Mesenchymal stem cell (in vitro differentiated cells and primary cell): Measurements from ENCODE around the gene GTF2F2.

Experiments
- DNase-seq: peaks from one replicate; pipeline ENCODE4 v3.0.0-alpha.2; 2013
- H2AFZ ChIP-seq: one replicate; pipeline ENCODE4 v1.6.1; 2013; ENCODE audit warnings: low read depth, mild to moderate bottlenecking, control low read depth, inconsistent platforms, low read length, moderate library complexity
- H2AK5ac ChIP-seq: 2 replicates; pipeline ENCODE4 v1.6.1; 2013; ENCODE audit warnings: low read length, moderate library complexity, mild to moderate bottlenecking, inconsistent platforms; ENCODE audit not compliant: severe bottlenecking
- H2BK120ac ChIP-seq: one replicate; pipeline ENCODE4 v1.6.1; 2013; ENCODE audit warnings: low read depth, mild to moderate bottlenecking, inconsistent platforms, low read length, moderate library complexity
- H2BK12ac ChIP-seq, 2 experiments: one replicate each; pipeline ENCODE4 v1.6.1; 2013; ENCODE audit warnings: inconsistent platforms in 2 of 2, low read length in 2 of 2, mild to moderate bottlenecking in 2 of 2, moderate library complexity in 2 of 2, control low read depth in 1 of 2
- H2BK15ac ChIP-seq: one replicate; pipeline ENCODE4 v1.6.1; 2013; ENCODE audit warnings: mild to moderate bottlenecking, low read depth, inconsistent platforms; ENCODE audit not compliant: poor library complexity, severe bottlenecking
- H2BK5ac ChIP-seq: 2 replicates; pipeline ENCODE4 v1.6.1; 2013; ENCODE audit warnings: low read depth, mild to moderate bottlenecking, low read length, control low read depth, inconsistent platforms; ENCODE audit not compliant: poor library complexity, severe bottlenecking
- H3K14ac ChIP-seq, 2 experiments: one replicate each; pipeline ENCODE4 v1.6.1; 2013; ENCODE audit warnings: inconsistent platforms in 2 of 2, low read length in 2 of 2, control low read depth in 1 of 2, mild to moderate bottlenecking in 1 of 2, moderate library complexity in 1 of 2
- H3K18ac ChIP-seq, 2 experiments: one replicate each; pipeline ENCODE4 v1.6.1; 2013; ENCODE audit warnings: inconsistent platforms in 2 of 2, low read length in 2 of 2, control low read depth in 1 of 2, low read depth in 1 of 2, mild to moderate bottlenecking in 1 of 2
- H3K23ac ChIP-seq, 2 experiments: one replicate each; pipeline ENCODE4 v1.6.1; 2013; ENCODE audit warnings: inconsistent platforms in 2 of 2, low read length in 2 of 2, mild to moderate bottlenecking in 2 of 2, moderate library complexity in 2 of 2, control low read depth in 1 of 2
- H3K27ac ChIP-seq: 2 replicates; pipeline ENCODE4 v1.5.1; 2013; ENCODE audit warnings: mild to moderate bottlenecking, moderate library complexity, low read length, control low read depth, inconsistent platforms; ENCODE audit not compliant: poor library complexity, severe bottlenecking
- H3K27me3 ChIP-seq, 2 experiments: 2 replicates each; pipeline versions ENCODE4 v1.6.1 to v1.7.0; 2013; ENCODE audit warnings: low read length in 2 of 2, mild to moderate bottlenecking in 2 of 2, moderate library complexity in 2 of 2, control low read depth in 1 of 2, inconsistent platforms in 1 of 2; ENCODE audit not compliant: control insufficient read depth in 1 of 2, insufficient read depth in 1 of 2
- H3K36me3 ChIP-seq, 2 experiments: 2 replicates each; pipeline versions ENCODE4 v1.6.1 to v1.7.0; 2013; ENCODE audit warnings: low read length in 2 of 2, control low read depth in 1 of 2, inconsistent platforms in 1 of 2, low read depth in 1 of 2, mild to moderate bottlenecking in 1 of 2; ENCODE audit not compliant: insufficient read depth in 2 of 2, control insufficient read depth in 1 of 2
- H3K4ac ChIP-seq, 2 experiments: one replicate each; pipeline ENCODE4 v1.6.1; 2013; ENCODE audit warnings: inconsistent platforms in 2 of 2, low read length in 2 of 2, mild to moderate bottlenecking in 2 of 2, moderate library complexity in 2 of 2, control low read depth in 1 of 2, low read depth in 1 of 2
- H3K4me1 ChIP-seq: 2 replicates; pipeline ENCODE4 v1.6.1; 2013; ENCODE audit warnings: low read depth, low read length, control low read depth; ENCODE audit not compliant: control insufficient read depth, insufficient read depth
- H3K4me2 ChIP-seq: 2 replicates; pipeline ENCODE4 v1.6.1; 2013; ENCODE audit warnings: low read length, mild to moderate bottlenecking, inconsistent platforms; ENCODE audit not compliant: poor library complexity, severe bottlenecking
- H3K4me3 ChIP-seq, 2 experiments: 2 replicates each; pipeline versions ENCODE4 v1.5.1 to v1.7.0; 2013; ENCODE audit warnings: low read length in 2 of 2, mild to moderate bottlenecking in 2 of 2, control low read depth in 1 of 2, low read depth in 1 of 2; ENCODE audit not compliant: insufficient read depth in 1 of 2
- H3K79me1 ChIP-seq: replicated peaks from 2 replicates; pipeline ENCODE4 v1.6.1; 2013; ENCODE audit warnings: mild to moderate bottlenecking, control low read depth, low read length, inconsistent platforms; ENCODE audit not compliant: poor library complexity, severe bottlenecking
- H3K9ac ChIP-seq: 2 replicates; pipeline ENCODE4 v1.7.0; 2013; ENCODE audit warnings: mild to moderate bottlenecking, low read length, moderate library complexity
- H3K9me3 ChIP-seq: 2 replicates; pipeline ENCODE4 v1.7.0; 2013; ENCODE audit warnings: mild to moderate bottlenecking, low read length; ENCODE audit not compliant: control insufficient read depth
- H4K8ac ChIP-seq: one replicate; pipeline ENCODE4 v1.6.1; 2013; ENCODE audit warnings: inconsistent platforms, mild to moderate bottlenecking, low read length, moderate library complexity
- H4K91ac ChIP-seq: one replicate; pipeline ENCODE4 v1.6.1; 2013; ENCODE audit warnings: mild to moderate bottlenecking, low read length, inconsistent platforms
- WGBS: methylation state at CpG from one replicate; pipeline ENCODE4 v1.1.7; 2013; ENCODE audit warnings: mixed read lengths; 5-methylcytosine and 5-hydroxymethylcytosine counted together

Gene GTF2F2

DNA sequence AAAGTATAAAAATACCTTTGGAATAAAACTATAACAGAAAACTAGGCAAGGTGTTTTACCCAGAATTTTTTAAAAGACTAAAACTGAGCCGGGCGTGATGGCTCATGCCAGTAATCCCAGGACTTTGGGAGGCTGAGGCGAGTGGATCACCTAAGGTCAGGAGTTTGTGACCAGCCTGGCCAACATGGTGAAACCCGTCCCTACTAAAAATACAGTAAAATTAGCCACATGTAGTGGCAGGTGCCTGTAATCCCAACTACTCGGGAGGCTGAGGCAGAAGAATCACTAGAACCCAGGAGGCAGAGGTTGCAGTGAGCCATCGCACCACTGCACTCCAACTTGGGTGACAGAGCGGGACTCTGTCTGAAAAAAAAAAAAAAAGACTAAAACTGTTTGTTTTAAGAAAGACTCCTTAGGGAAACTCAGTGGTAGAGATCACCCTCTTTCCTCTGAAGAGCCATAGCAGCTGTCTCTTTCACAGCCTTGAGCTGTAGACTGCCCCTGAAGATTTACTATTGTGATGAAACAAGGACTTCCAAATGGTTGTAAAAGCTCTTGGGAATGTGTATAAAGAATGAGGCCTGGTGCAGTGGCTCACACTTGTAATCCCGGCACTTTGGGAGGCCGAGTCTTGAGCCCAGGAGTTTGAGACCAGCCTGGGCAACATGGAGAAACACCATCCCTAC is 95.2 kb downstream of the GTF2F2 start:
- H4K91ac ChIP-seq, result no peak overlapping the region
- no peaks in the 10 kb centered on the region for H3K27me3 ChIP-seq
- H3K79me1 ChIP-seq, result peaks cover 11% of the 10 kb centered on the region
- H2BK15ac ChIP-seq, result no peak overlapping the region
- DNase-seq, result peak; percentile 49
- WGBS, result 85% methylated on average over 6 of the region's 9 CpGs
- H4K8ac ChIP-seq, result no peak overlapping the region
- H3K4me2 ChIP-seq, result no peak overlapping the region
- no peak overlapping the region for H3K27ac ChIP-seq
- H3K4ac ChIP-seq, result no peak overlapping the region
- no peak overlapping the region for H3K4me3 ChIP-seq
- peaks cover 7% of the 10 kb centered on the region for H3K4me1 ChIP-seq
- no peak overlapping the region for H2BK5ac ChIP-seq
- H3K18ac ChIP-seq, result no peak overlapping the region
- H2BK12ac ChIP-seq, result no peak overlapping the region
- no peak overlapping the region for H3K23ac ChIP-seq
- H3K14ac ChIP-seq, result no peak overlapping the region
- H3K9me3 ChIP-seq, result no peaks in the 10 kb centered on the region
- peaks cover 3 to 6% of the 10 kb centered on the region in 2 experiments for H3K36me3 ChIP-seq
- no peak overlapping the region for H2AK5ac ChIP-seq
- no peak overlapping the region for H3K9ac ChIP-seq
- H2BK120ac ChIP-seq, result no peak overlapping the region
- no peak overlapping the region for H2AFZ ChIP-seq

DNA sequence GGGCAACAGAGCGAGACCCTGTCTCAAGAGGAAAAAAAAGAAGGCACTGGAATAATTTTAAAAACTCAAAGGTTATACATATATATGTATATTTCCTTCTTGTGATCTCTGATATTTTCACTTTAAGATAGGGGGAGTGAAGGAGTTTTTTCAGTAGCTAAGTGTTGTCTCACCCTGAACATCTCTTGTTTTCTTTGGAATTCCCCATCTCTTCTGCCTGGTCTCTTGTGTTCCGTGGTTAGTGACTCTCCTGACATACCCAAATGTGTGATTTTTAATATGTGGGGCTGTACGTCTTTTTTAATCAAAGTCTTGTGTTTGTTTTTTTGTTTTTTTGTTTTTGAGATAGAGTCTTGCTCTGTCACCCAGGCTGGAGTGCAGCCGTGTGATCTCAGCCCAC is 95.9 kb downstream of the GTF2F2 start:
- H3K18ac ChIP-seq, result no peak overlapping the region
- no peak for DNase-seq
- no peak overlapping the region for H2BK5ac ChIP-seq
- H3K27me3 ChIP-seq, result no peaks in the 10 kb centered on the region
- peaks cover 2 to 6% of the 10 kb centered on the region in 2 experiments for H3K36me3 ChIP-seq
- no peak overlapping the region for H3K23ac ChIP-seq
- no peak overlapping the region for H3K4ac ChIP-seq
- H2BK120ac ChIP-seq, result no peak overlapping the region
- no peak overlapping the region for H4K8ac ChIP-seq
- WGBS, result 96% methylated on average over 3 of the region's 4 CpGs
- H4K91ac ChIP-seq, result no peak overlapping the region
- H2BK12ac ChIP-seq, result no peak overlapping the region
- no peaks in the 10 kb centered on the region for H3K9me3 ChIP-seq
- no peak overlapping the region for H3K4me3 ChIP-seq
- H2BK15ac ChIP-seq, result no peak overlapping the region
- no peak overlapping the region for H3K27ac ChIP-seq
- H3K14ac ChIP-seq, result no peak overlapping the region
- peaks cover 13% of the 10 kb centered on the region for H3K79me1 ChIP-seq
- peaks cover 7% of the 10 kb centered on the region for H3K4me1 ChIP-seq
- no peak overlapping the region for H2AK5ac ChIP-seq
- H2AFZ ChIP-seq, result no peak overlapping the region
- no peak overlapping the region for H3K4me2 ChIP-seq
- H3K9ac ChIP-seq, result no peak overlapping the region

DNA sequence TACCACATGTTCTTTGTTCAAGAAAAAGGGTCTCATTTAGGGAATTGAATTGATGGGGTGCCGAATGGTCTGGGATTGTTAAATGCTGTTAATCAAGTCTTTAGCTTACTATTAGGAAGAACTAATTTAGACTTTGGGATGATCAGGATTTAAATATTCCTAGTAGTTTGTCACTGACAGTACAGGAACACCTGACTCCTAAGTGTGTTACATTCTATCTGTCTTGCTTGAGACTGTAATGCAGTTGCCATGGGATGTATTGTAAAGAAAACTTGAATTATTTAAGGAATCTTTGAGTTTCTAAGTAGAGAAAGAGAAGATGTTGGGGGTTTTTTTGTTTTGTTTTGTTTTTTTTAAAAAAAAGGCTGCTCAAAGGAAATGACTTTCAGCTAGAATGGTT is 98.4 kb downstream of the GTF2F2 start:
- no peaks in the 10 kb centered on the region for H3K27me3 ChIP-seq
- no peak overlapping the region for H3K27ac ChIP-seq
- H4K8ac ChIP-seq, result no peak overlapping the region
- peaks cover 7% of the 10 kb centered on the region for H3K4me1 ChIP-seq
- no peak overlapping the region for H2BK120ac ChIP-seq
- no peak overlapping the region for H2AFZ ChIP-seq
- H3K14ac ChIP-seq, result no peak overlapping the region
- H3K4ac ChIP-seq, result no peak overlapping the region
- H2AK5ac ChIP-seq, result no peak overlapping the region
- no peak overlapping the region for H2BK12ac ChIP-seq
- peaks cover 0 to 3% of the 10 kb centered on the region in 2 experiments for H3K36me3 ChIP-seq
- H3K4me3 ChIP-seq, result peak overlapping the region in 1 of 2 experiments; percentile 58
- no peak overlapping the region for H3K23ac ChIP-seq
- H3K9me3 ChIP-seq, result no peaks in the 10 kb centered on the region
- no peak overlapping the region for H4K91ac ChIP-seq
- H3K4me2 ChIP-seq, result no peak overlapping the region
- peaks cover 16% of the 10 kb centered on the region for H3K79me1 ChIP-seq
- no peak overlapping the region for H2BK15ac ChIP-seq
- WGBS, result 75% methylated on average over 1 of the region's 1 CpG
- peak overlapping the region; percentile 68 for H3K9ac ChIP-seq
- DNase-seq, result no peak
- H2BK5ac ChIP-seq, result no peak overlapping the region
- no peak overlapping the region for H3K18ac ChIP-seq

DNA sequence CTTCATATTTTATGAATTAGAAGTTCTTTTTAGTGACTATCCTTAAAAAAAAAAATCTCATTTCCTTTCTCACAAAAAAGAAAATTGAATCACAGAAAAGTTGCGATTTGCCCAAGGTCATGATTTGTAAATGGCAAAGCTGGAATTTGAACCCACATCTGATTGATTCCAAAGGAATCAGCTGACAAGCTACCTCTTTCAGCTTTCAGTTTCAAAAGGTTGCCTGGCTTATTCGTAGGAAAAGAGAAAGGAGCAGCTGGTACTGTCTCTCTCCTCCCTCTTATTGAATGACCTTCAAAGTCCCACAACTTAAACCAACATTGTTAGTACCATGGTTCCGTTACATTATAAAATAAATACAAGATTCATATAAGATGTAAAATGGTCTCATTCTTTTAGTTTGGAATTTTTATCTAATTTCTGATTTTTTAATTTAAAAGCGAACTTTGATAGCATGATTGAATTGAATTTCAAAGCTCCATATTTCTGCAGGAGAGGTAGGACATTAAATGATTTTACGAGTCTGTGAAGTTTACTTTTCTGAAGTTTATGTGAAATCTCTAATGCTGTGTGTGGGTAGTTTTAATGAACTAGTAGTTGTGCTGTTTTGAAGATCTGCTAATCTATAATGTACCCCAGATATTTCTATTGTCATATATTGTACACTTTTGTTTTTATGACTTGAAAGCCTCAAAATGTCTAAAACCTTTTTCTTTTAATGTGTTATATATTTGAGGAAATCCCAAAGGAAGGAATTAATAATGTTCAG is 99.0 kb downstream of the GTF2F2 start:
- Histone ChIP-seq H2BK5ac (no peak overlapping the region), H3K23ac (no peak overlapping the region), H3K79me1 (peaks cover 16% of the 10 kb centered on the region), H3K18ac (no peak overlapping the region), H2AFZ (no peak overlapping the region), H2BK15ac (no peak overlapping the region), H3K9me3 (no peaks in the 10 kb centered on the region), H2BK120ac (no peak overlapping the region), H3K36me3 (peaks cover 0 to 3% of the 10 kb centered on the region in 2 experiments), H3K27ac (peak overlapping the region; percentile 67), H4K91ac (no peak overlapping the region), H2AK5ac (no peak overlapping the region), H3K9ac (peak overlapping the region; percentile 68), H3K4me3 (peak overlapping the region in 1 of 2 experiments; percentile 58), H4K8ac (no peak overlapping the region), H3K4me1 (peaks cover 7% of the 10 kb centered on the region), H3K4me2 (no peak overlapping the region), H2BK12ac (no peak overlapping the region), H3K4ac (no peak overlapping the region), H3K27me3 (no peaks in the 10 kb centered on the region), H3K14ac (no peak overlapping the region)
- peak; percentile 31 for DNase-seq
- WGBS, result 92% methylated on average over 4 of the region's 5 CpGs
